NCI-H146 (cell line): ENCODE results near the gene DCTN2.
A peak's percentile ranks its signal among the peaks of the same experiment; 100 is the strongest.
"Not testable (repeated sequence)": the region's sequence is repeated elsewhere in the genome, so short reads cannot be mapped to it uniquely, and the experiment has no call there.

ENCODE experiments used
- DNase-seq: peaks from one replicate; lab custom pipeline; 2025; lab: John Stamatoyannopoulos, UW

The DCTN2 gene

GRCh38 chr12:57515408-57515933 lies 31.5 kb downstream of the DCTN2 start:
- no peak for DNase-seq

GRCh38 chr12:57514720-57515407 lies 32.1 kb downstream of the DCTN2 start:
- DNase-seq, result peak; percentile 37

GRCh38 chr12:57514246-57514645 lies 32.7 kb downstream of the DCTN2 start:
- not testable (repeated sequence) for DNase-seq

GRCh38 chr12:57513677-57514076 lies 33.3 kb downstream of the DCTN2 start:
- not testable (repeated sequence) for DNase-seq

- DNase-seq, result no peak
Observed at GRCh38 chr12:57513266-57513665, 33.7 kb downstream of the DCTN2 start.

- no peak for DNase-seq
Observed at GRCh38 chr12:57512665-57513064, 34.3 kb downstream of the DCTN2 start.

GRCh38 chr12:57511588-57512325 lies 35.2 kb downstream of the DCTN2 start:
- DNase-seq, result no peak

- DNase-seq, result no peak
Observed at GRCh38 chr12:57511161-57511560, 35.8 kb downstream of the DCTN2 start.

- DNase-seq, result not testable (repeated sequence)
Observed at GRCh38 chr12:57507796-57508195, 39.2 kb downstream of the DCTN2 start.

GRCh38 chr12:57506541-57506940 lies 40.5 kb downstream of the DCTN2 start:
- DNase-seq, result not testable (repeated sequence)

- DNase-seq, result not testable (repeated sequence)
Observed at GRCh38 chr12:57502311-57502969, 44.6 kb downstream of the DCTN2 start.

- DNase-seq, result no peak
Observed at GRCh38 chr12:57500213-57500612, 46.8 kb downstream of the DCTN2 start.

GRCh38 chr12:57498571-57498970 lies 48.4 kb downstream of the DCTN2 start:
- DNase-seq, result no peak

- no peak for DNase-seq
Observed at GRCh38 chr12:57498132-57498502, 48.9 kb downstream of the DCTN2 start.

- no peak for DNase-seq
Observed at GRCh38 chr12:57497223-57498131, 49.5 kb downstream of the DCTN2 start.

GRCh38 chr12:57496822-57497221 lies 50.2 kb downstream of the DCTN2 start:
- DNase-seq, result no peak

GRCh38 chr12:57495051-57495701 lies 51.8 kb downstream of the DCTN2 start:
- DNase-seq, result not testable (repeated sequence)

GRCh38 chr12:57491393-57492280 lies 55.4 kb downstream of the DCTN2 start:
- no peak for DNase-seq

- DNase-seq, result no peak
Observed at GRCh38 chr12:57490126-57490525, 56.9 kb downstream of the DCTN2 start.

- no peak for DNase-seq
Observed at GRCh38 chr12:57489157-57489641, 57.8 kb downstream of the DCTN2 start.
